HEK293 (cell line): ENCODE measurements around the gene GPSM1.

Experiments used
- SETDB1 ChIP-seq: IDR thresholded peaks from one replicate; pipeline ENCODE4 v1.6.1; 2017; ENCODE audit warnings: mild to moderate bottlenecking, low read length, moderate library complexity, mixed read lengths; ENCODE audit not compliant: insufficient read length
- YY1 ChIP-seq: fragments of 450-650 bp; formaldehyde crosslinking; IDR thresholded peaks from 2 replicates; pipeline ENCODE4 v1.5.1; 2018; ENCODE audit warnings: missing biosample characterization, missing genetic modification characterization
- ZNF140 ChIP-seq: fragments of 450-650 bp; formaldehyde crosslinking; IDR thresholded peaks from 2 replicates; pipeline ENCODE4 v1.5.1; 2016; ENCODE audit warnings: missing biosample characterization, missing genetic modification characterization
- ZNF768 ChIP-seq: fragments of 450-650 bp; formaldehyde crosslinking; IDR thresholded peaks from 2 replicates; pipeline ENCODE4 v1.5.1; 2018; ENCODE audit warnings: missing biosample characterization, mild to moderate bottlenecking, missing genetic modification characterization
- TF ChIP-seq, protein P1 (sequence below): fragments of 450-650 bp; formaldehyde crosslinking; IDR thresholded peaks from 2 replicates; pipeline ENCODE4 v1.5.1; 2016; ENCODE audit warnings: missing biosample characterization, missing genetic modification characterization
- TF ChIP-seq, protein P2 (sequence below): fragments of 450-650 bp; formaldehyde crosslinking; IDR thresholded peaks from 2 replicates; pipeline ENCODE4 v1.5.1; 2016; ENCODE audit warnings: missing biosample characterization, missing genetic modification characterization

DNA sequence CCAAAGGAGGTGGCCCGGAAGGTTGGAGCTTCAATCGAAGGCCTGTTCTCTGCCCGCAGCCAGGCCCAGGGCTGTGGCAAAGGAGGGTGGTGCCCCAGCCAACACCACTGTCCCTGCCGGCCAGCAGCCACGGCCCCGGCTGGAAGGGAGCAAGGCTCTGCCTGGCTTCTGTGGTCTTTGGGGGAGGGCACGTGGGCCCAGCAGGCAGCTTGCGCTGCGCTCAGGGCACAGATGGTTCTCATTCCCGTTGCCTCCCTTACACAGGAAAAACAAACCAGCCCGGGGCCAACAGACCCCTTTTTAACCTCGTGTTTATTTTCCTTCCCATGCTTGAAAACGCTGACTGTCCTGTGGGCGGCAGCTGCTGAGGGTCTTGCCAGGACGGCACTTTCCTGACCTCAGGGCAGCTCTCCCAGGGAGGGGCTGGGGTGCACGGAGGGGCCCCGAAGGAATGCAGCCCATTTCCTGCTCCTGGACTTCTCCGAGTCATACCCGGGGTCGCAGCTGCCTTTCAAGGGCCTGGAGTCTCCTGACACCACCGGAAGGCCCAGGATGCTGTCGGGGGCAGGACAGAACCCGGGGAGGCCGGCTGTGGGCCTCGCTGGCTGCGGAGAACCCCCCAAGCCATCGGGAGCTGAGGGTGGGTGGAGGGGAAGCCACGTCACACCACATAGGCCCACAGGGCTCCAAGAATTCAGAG lies 1.1 kb upstream of the GPSM1 start:
- no peak for TF ChIP-seq SETDB1
- TF ChIP-seq, protein P1, sequence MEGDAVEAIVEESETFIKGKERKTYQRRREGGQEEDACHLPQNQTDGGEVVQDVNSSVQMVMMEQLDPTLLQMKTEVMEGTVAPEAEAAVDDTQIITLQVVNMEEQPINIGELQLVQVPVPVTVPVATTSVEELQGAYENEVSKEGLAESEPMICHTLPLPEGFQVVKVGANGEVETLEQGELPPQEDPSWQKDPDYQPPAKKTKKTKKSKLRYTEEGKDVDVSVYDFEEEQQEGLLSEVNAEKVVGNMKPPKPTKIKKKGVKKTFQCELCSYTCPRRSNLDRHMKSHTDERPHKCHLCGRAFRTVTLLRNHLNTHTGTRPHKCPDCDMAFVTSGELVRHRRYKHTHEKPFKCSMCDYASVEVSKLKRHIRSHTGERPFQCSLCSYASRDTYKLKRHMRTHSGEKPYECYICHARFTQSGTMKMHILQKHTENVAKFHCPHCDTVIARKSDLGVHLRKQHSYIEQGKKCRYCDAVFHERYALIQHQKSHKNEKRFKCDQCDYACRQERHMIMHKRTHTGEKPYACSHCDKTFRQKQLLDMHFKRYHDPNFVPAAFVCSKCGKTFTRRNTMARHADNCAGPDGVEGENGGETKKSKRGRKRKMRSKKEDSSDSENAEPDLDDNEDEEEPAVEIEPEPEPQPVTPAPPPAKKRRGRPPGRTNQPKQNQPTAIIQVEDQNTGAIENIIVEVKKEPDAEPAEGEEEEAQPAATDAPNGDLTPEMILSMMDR (tag by site-specific recombination) = no peak
- no peak for TF ChIP-seq ZNF768
- TF ChIP-seq, protein P2, sequence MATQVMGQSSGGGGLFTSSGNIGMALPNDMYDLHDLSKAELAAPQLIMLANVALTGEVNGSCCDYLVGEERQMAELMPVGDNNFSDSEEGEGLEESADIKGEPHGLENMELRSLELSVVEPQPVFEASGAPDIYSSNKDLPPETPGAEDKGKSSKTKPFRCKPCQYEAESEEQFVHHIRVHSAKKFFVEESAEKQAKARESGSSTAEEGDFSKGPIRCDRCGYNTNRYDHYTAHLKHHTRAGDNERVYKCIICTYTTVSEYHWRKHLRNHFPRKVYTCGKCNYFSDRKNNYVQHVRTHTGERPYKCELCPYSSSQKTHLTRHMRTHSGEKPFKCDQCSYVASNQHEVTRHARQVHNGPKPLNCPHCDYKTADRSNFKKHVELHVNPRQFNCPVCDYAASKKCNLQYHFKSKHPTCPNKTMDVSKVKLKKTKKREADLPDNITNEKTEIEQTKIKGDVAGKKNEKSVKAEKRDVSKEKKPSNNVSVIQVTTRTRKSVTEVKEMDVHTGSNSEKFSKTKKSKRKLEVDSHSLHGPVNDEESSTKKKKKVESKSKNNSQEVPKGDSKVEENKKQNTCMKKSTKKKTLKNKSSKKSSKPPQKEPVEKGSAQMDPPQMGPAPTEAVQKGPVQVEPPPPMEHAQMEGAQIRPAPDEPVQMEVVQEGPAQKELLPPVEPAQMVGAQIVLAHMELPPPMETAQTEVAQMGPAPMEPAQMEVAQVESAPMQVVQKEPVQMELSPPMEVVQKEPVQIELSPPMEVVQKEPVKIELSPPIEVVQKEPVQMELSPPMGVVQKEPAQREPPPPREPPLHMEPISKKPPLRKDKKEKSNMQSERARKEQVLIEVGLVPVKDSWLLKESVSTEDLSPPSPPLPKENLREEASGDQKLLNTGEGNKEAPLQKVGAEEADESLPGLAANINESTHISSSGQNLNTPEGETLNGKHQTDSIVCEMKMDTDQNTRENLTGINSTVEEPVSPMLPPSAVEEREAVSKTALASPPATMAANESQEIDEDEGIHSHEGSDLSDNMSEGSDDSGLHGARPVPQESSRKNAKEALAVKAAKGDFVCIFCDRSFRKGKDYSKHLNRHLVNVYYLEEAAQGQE (tag by site-specific recombination) = no peak
- TF ChIP-seq ZNF140 = no peak
- TF ChIP-seq YY1 (tag by site-specific recombination) = no peak
